Esophagus squamous epithelium (tissue), 4 donors: Measurements from ENCODE around the gene RIPOR2.

Experiments
- CTCF ChIP-seq, 6 experiments: fragments of 450-650 bp in 4 of 6; fragments of 200-600 bp in 2 of 6; sonication (generic) in 2 of 6; IDR thresholded peaks; one replicate each; pipeline ENCODE4 v1.5.1; 2016 to 2019; ENCODE audit warnings: antibody characterized with exemption in 6 of 6, mild to moderate bottlenecking in 4 of 6, moderate library complexity in 4 of 6
- POLR2A ChIP-seq, 4 donors: fragments of 450-650 bp; IDR thresholded peaks; one replicate each; pipeline ENCODE4 v1.6.1; 2017; ENCODE audit warnings: antibody characterized with exemption in 4 of 4, mild to moderate bottlenecking in 4 of 4, moderate library complexity in 3 of 4

GRCh38 chr6:24832794-24833193 is 103.0 kb downstream of the RIPOR2 start:
- TF ChIP-seq CTCF (IDR thresholded peaks at IDR 0.05) (no peak), POLR2A (IDR thresholded peaks at IDR 0.05) (no peak)
